Measurements from ENCODE around the gene KPNA6.
A peak's percentile ranks its signal among the peaks of the same experiment; 100 is the strongest.
"Not testable (repeated sequence)": the region's sequence is repeated elsewhere in the genome, so short reads cannot be mapped to it uniquely, and the experiment has no call there.

The KPNA6 gene

DNA sequence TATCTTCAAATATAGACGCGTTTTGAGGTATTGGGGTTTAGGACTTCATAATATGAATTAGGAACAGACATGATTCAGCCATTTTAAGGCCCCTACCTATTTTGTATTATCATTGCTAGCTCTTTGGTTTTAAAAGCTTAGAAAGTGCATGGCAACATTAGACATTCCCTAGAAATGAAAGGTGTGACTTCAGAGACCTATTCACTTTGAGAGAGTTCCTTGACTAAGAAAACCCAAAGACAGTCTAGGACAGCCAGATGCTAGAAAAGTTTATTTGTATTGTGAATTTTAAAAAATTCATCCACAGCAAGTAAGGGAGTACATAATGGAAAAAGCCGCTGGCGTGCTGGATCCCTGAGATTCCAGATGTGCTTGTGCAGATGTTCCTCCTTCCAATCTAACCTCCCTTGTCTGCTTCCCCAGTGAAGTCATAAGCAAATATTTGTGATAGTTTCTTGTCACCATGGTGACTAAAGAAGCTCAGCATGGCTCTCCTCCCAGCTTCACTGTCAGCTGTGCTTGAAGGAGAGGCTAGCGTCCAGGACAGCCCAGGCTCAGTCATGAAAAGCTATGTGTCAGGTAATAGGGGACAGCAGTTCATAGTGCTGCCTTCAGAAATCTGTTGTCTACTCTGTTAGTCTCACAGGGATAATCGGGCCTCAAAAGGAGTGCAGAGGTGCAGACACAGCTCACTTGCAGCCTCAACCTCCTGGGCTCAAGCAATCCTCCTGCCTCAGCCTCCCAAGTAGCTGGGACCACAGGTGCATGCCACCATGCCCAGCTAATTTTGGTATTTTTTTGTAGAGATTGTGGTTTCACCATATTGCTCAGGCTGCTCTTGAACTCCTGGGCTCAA is 34.8 kb downstream of the KPNA6 start:
- no peak for DNase-seq (ENCODE audit: low spot score)

DNA sequence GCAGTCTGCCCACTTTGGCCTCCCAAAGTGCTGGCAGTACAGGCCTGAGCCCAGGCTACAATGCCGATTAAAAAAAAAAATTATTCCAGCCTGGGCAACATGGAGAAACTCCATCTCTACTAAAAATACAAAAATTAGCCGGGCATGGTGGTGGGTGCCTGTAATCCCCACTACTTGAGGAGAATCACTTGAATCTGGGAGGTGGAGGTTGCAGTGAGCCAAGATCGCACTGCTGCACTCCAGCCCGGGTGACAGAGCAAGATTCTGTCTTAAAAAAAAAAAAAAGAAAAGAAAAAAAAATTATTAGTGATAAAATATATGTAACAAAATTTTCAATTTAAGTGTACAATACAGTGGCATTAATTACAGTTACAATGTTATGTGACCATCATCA is 35.4 kb downstream of the KPNA6 start:
- not testable (repeated sequence) for DNase-seq (ENCODE audit: low spot score)

DNA sequence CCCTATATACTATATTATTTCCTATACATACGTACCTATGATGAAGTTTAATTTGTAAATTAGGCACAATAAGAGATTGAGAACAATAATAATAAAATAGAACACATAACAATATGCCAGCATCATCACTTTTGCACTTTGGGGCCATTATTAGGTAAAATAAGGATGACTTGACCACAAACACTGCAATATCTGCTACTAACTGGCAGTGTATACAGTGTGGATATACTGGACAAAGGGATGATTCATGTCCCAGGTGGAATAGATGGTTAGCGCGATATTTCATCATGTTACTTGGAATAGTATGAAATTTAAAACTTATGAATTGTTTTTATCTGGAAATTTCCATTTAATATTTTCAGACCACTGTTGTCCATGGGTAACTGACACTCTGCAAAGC is 36.2 kb downstream of the KPNA6 start:
- no peak for DNase-seq (ENCODE audit: low spot score)

DNA sequence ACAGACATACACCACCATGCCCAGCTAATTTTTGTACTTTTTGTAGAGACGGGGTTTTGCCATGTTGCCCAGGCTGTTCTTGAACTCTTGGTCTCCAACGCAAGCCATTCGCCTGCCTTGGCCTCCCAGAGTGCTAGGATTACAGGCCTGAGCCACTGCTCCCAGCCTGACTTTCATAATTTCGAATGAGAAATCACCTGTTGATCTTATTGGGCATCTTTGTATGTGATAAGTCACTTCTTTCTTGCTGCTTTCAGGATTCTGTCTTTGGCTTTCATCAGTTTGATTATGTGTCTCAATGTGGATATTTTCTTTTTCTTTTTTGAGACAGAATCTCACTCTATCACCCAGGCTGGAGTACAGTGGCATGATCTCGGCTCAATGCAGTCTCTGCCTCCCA is 39.9 kb downstream of the KPNA6 start:
- not testable (repeated sequence) for DNase-seq (ENCODE audit: low spot score)

DNA sequence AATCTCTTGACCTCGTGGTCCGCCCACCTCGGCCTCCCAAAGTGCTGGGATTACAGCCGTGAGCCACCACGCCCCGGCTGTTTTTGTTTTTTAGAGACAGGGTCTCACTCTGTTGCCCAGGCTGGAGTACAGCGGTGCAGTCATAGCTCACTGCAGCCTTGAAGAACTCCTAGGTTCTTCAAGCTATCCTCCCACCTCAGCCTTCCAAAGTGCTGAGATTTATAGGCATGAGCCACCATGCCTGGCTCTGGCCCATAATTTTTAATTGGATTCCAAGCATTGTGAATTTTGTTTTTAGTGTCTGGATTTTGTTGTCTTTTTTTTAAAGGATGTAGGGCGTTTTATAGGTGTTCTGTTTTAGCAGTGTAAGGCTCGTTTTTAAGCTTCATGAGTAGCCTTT is 43.0 kb downstream of the KPNA6 start:
- no peak for DNase-seq (ENCODE audit: low spot score)

DNA sequence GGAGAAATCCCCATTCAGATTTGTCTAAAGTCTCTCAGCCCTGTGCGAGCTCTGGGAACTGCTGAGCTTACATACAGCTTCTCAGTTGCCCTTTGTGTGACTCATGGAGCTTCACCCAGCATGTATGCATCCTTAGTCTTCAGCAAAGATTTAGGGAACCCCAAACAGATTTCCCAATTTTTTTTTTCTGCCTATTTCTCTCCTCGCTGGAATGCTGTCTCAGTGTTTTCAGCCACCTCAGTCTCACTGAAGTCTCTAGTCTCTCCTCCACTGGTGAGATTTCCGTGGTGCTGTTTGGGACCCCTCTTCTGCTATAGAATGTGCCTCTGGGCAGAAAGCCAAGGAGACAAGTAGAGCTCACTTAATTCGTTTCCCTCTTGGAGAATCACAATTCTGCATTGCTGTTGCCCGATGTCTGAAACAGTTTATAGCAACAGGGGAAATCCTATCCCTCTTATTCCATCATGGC is 43.5 kb downstream of the KPNA6 start:
- DNase-seq (ENCODE audit: low spot score) = no peak

DNA sequence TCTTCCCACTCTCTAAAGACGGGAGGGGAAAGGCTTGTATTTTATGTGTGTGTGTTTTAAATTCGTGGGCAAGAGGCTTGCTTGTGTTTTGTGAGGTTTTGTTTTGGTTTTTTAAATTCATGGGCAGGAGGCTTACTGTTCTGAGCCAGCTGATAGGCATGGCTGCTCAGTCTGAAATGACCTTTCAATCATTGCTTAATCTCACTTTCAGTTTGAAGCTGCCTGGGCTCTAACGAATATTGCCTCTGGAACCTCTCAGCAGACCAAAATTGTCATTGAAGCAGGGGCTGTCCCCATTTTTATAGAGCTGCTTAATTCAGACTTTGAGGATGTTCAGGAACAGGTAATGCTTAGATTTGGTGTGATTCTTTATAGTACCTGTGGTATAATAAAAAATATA is 51.3 kb downstream of the KPNA6 start:
- no peak for DNase-seq (ENCODE audit: low spot score)

DNA sequence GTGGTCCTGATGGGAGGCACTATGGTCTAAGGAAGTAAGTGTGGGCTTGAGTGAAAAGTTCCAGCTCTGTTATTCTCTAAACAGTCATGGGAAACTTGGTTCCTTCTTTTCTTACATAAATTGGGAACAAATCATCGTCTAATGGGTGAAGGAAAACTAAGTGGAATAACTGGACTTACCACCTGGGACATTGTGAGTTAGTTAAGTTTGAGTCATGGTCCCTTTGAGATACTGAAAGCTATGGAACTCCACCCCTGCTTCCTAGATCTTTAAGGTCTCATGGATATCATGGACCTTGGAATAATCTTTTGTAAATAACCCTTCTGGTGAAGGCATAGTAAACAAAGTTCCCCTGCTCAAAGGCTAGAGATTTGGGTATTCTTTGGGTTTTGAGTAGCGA is 55.5 kb downstream of the KPNA6 start:
- no peak for DNase-seq (ENCODE audit: low spot score)

DNA sequence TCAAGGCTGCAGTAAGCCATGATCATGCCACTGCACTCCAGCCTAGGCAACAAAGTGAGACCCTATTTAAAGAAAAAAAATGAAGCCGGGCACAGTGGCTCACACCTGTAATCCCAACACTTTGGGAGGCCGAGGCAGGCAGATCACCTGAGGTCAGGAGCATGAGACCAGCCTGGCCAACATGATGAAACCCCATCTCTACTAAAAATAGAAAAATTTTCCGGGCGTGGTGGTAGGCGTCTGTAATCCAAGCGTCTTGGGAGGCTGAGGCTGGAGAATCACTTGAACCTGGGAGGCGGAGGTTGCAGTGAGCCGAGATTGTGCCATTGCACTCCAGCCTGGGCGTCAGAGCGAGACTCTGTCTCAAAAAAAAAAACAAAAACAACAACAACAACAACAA is 57.8 kb downstream of the KPNA6 start:
- DNase-seq (ENCODE audit: low spot score) = not testable (repeated sequence)

DNA sequence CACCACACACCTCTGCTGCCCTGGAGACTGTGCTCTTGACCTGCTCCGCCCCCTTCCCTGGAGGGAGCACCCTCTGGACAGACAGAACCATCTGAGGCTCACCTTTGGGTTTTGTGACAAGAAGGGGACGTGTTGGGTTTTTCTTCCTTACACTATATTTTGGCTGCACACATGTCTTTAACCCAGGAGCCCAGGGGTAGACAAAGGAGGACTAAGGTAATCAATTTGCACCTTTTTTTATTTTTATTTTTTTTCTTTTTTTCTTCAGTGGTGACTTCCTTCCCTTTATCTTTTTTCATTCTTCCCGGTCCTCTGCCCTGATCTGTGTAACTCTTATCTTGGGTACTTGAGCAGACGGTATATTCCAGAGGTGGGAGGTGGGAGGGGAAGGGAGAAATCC is 63.1 kb downstream of the KPNA6 start:
- no peak for DNase-seq (ENCODE audit: low spot score)

DNA sequence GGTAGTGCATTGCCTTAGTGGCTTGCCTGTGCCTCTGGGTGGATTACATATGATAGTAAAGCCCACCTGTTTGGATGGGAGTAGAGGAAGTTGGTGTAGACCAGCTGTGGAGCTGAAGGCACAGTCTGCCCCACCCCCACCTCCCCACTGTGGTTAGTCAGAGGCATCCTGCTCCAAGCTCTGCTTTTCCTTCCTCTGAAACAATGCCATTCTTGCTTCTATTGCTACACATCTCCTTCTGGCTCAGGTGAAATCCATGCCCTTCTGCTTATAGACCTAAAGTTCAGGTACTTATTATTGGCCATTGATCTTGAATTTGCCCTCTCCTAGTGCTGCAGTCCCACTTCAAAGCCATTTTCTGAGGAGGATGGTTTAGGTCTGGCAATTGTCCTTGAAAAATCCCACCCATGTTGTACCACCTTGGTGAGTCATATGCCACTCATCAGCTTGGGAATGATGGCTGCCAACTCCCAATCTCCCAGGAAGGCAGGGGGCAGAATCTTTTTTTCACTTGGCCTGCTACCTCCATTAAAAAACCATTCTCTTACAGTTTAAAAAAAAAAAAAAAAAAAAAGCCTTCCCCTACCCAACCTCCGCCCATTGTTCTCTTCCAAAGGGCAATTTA is 64.9 kb downstream of the KPNA6 start:
- no peak for DNase-seq (ENCODE audit: low spot score)

DNA sequence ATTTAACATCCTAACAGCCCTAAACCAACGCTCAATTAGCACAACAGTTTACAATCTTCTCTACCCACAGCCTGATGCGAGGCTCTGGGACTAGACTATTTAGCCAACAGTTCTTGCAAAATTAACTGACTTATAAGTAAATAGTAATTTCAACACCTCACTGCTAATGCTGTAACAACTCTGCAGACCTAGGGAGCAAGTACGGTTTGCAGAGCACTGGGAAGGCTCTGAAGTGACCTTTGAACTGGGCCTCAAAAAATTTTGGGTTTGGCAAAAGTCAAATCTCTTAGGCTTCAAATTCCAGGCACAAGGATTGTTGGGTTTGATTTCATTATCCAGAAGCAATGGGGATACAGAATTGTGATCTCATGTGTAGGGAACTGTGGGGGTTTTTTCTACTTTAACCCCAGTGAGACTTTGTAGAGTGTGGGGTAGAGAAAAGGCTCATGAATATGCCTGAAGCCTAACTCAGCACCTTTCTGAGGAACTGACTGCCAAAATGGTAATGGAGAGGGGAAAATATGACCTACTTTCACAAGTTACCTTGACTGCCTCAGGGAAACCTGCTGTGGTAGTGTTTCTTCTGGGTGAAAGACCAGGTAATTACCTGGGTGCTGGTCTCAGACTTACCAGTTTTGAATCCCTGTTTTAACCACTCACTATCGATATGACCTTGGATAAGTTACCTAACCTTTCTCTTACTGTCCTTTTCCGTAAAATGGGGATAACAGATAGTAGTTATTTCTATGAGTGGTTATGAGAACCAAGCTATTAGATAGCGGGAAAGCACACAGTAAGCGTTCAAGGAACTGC is 70.7 kb downstream of the KPNA6 start:
- no peak for DNase-seq (ENCODE audit: low spot score)

DNA sequence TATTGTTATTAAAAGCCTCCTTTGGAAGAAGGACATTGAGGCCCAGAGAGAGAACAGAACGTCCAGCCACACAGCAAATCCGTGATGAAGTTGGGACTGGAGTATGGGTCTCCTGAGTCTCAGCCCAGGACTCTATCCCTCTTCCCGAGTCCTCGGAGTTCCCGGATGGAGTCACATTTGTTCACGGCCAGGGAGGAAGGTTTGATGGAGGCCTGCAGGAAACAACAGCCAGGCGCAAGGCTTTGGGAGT is 71.3 kb downstream of the KPNA6 start:
- no peak for DNase-seq (ENCODE audit: low spot score)

DNA sequence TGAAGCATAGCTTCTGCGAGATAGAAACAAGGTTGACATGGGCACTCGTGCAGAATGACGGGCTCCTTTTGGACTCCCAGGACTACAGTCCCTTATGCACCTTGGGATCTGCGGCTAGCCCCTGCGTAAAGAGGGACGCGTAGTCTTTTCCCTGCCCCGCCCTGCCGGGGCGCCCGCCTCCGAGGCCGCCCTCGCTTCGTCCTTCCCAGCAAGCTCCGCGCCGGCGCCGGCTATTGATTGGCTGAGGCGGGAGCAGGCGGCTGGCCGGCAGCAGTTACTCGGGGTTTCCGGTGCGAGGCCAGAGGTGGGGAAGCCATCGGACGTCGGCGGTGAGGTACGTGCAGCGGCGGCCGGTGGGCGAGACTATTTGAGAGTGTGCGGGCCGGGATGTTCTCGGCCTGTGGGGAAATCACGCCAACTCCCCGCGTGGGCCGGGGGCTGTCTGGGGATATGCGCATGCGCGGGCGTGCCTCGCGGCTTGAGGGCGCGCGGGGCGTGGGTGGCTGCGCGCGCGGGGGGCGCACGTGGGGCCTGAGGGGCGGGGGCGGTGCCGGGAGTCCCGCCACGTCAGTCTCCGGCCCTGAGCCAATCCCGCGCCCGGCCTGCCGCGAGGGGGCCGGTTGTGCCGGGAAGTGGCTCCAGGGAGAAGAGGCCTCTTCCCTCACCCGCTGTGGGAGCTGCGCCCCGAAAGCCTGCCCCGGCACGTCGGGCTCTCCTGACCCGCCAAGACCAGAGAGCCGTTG is 71.8 kb downstream of the KPNA6 start, which contains the start of gene TXLNA:
Gene TXLNA (plus strand): TSS at position 233 of the 743 bp plus-strand sequence. CDS start 671 bp downstream, outside the sequence.
- peak; percentile 87 for DNase-seq (ENCODE audit: low spot score)

DNA sequence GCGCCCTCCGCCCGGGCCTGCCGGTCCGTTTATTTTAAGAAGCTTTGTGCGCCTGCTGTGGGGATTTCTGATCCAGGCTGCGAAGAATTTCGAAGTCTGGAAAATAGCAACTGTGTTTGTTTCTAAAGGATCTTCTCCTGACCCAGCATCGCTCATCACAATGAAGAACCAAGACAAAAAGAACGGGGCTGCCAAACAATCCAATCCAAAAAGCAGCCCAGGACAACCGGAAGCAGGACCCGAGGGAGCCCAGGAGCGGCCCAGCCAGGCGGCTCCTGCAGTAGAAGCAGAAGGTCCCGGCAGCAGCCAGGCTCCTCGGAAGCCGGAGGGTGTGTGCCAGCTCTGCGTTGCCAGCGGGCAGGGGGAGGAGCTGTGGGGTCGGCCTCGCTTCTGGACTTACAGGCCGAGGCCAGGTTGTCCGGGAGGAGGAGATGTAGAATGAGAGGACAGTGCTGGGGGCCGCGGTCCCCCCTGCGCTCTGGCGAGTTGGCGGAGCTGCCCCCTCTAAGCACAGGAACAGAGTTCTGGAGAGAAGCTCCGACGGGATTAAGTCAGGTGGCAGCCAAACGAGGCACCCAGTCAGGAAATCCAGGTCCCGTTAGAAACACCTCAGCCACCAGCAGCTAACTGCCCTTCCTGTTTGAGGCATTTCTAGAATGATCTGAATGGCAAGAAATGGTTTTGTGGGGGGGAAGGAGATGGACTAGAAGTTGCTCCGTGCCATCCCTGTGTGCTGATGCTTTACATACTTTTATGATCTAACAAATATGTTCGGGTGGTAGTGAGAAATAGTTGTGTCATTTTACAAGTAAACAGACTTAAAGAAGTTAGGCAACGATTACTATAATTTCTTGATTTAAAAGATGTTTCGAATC is 72.6 kb downstream of the KPNA6 start:
- no peak for DNase-seq (ENCODE audit: low spot score)

DNA sequence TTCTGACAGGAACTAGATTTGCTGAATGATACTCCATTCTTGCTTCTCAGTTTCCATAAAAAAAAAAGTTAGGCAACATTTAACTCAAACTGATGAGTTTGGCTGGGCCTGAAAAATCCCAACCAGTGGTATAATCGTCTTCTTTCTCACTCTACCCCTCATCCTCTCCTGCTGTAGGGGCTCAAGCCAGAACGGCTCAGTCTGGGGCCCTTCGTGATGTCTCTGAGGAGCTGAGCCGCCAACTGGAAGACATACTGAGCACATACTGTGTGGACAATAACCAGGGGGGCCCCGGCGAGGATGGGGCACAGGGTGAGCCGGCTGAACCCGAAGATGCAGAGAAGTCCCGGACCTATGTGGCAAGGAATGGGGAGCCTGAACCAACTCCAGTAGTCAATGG is 73.2 kb downstream of the KPNA6 start:
- DNase-seq (ENCODE audit: low spot score) = no peak

DNA sequence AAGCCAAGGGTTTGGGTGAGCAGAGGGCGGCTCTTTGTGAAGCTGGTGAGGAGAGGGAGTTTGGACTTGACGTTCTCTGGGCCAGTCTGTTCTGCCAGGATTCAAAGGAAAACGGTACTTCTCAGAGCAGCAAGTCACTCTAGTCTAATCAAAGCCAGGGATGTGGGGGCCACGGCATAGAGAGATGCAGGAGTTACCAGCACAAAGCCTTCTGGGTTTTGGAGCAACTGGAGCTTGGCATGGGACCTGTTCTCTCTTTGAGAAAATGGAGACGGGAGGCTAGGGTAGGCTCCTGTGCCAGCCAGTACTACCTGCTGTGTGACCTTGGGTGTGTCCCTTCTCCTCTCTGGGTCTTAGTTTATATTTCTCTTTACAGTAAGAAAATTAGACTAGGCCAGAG is 73.7 kb downstream of the KPNA6 start:
- no peak for DNase-seq (ENCODE audit: low spot score)

DNA sequence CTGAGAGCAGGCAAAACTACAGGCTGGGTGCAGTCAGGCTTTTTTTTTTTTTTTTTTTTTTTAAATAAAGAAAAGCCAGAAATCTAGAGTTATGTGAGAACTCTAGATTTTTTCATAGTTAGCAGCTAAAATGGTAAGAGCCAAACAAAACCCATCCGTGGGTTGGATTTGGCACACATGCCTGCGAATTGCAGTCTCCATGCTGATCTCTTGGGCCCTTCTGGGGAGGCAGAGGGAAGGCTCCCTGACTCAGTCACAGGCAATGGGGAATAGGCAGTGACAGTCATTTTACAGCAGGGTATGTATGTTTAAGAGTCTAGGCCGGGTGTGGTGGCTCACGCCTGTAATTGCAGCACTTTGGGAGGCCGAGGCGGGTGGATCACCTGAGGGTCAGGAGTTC is 74.2 kb downstream of the KPNA6 start:
- DNase-seq (ENCODE audit: low spot score) = no peak

DNA sequence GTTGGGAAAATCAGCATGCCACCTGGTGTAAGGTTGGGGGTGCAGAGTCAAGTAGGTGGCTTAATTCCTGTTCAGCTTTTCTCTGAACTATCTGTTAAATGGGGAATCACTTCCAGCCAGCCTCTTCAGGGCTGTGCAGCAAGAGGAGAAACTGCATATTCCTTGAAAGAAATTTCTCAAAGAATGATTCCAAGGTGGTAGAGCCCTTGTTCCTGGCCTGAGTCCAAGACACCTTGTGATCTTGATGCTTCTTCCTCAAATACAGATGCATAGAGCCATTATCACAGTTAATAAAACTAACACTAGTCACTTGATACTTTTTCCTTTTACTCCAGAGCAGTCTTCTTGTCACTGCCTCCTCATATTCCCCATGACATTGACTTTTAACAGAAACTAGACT is 76.8 kb downstream of the KPNA6 start:
- DNase-seq (ENCODE audit: low spot score) = no peak

DNA sequence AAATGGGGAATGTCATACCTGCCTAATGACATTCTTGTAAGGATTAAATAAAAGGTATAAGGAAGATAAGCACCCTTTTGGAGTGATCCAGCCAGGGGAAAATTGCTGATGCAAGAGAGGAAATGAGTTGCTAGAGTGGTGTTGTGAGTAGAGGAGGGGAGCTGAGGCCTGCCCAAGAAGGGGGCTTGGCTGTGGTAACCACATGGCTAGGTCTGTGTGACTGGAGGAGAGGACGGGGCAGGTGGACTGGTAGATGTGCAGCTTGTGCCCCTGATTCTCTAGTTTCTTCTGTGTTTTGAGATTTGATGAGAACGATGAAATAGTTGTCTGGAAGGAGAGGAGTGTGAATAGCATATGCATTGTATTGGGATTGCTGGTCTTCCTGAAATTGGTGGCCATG is 78.2 kb downstream of the KPNA6 start:
- DNase-seq (ENCODE audit: low spot score) = no peak

DNA sequence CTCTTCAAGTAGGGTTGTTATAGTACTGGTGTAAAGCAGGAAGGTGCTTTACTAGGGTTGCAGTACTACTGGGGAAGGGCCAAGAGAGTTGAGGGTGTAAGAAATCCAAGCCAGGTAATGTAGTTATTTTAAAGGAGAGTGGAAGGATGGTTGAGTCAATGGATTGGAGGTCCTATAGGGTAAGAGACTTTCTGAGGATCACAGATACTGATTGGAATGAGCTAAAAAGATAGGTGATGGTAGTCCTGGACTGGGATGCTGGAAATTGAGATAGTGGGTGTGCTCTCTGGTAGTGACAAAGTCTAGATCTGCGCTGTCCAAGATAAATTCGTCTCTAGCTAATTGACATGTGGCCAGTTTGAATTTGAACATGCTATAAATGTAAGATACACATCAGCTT is 78.6 kb downstream of the KPNA6 start:
- no peak for DNase-seq (ENCODE audit: low spot score)

Data from CD4-positive, alpha-beta T cell treated with Interleukin-15 for 4 hours (primary cell).